SKM-1 (cell line): ENCODE results near the gene RDH11.
"Not testable (repeated sequence)": the region's sequence is repeated elsewhere in the genome, so short reads cannot be mapped to it uniquely, and the experiment has no call there.

Source experiments
- DNase-seq: peaks from one replicate; lab custom pipeline; 2025; ENCODE audit not compliant: unreplicated experiment; lab: John Stamatoyannopoulos, UW

RDH11 gene, protein sequence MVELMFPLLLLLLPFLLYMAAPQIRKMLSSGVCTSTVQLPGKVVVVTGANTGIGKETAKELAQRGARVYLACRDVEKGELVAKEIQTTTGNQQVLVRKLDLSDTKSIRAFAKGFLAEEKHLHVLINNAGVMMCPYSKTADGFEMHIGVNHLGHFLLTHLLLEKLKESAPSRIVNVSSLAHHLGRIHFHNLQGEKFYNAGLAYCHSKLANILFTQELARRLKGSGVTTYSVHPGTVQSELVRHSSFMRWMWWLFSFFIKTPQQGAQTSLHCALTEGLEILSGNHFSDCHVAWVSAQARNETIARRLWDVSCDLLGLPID

GRCh38 chr14:67695394-67695949 lies at the start of gene RDH11:
Gene RDH11, minus strand, starts transcription at chr14:67695764. Its CDS starts 61 bp downstream, at chr14:67695703.
- peak; percentile 33 for DNase-seq

- DNase-seq, result no peak
Measured at GRCh38 chr14:67744046-67744445, 48.5 kb upstream of the RDH11 start.

GRCh38 chr14:67738740-67739504 lies 43.4 kb upstream of the RDH11 start:
- DNase-seq, result no peak

DNA sequence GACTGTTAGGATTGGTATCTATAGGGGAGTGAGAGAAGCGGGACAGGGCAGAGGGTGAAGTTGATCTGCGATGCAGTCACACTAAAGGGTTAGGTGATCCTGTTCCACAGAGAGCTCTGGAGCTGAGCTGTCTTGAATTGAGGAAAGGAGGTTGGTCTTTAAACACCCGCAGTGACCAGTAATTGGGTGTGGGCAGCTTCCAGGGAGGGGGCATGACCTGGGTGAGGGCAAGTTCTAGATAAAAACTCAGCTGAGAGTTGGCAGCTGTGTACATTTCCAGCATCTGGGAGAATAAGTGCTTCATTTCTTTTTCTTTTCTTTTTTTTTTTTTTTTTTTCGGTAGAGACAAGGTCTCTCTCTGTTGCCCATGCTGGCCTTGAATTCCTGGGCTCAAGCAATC lies 41.2 kb upstream of the RDH11 start:
- DNase-seq, result no peak

GRCh38 chr14:67735336-67736147 lies 40.0 kb upstream of the RDH11 start:
- DNase-seq, result no peak

- DNase-seq, result no peak
Measured at GRCh38 chr14:67734675-67735074, 39.1 kb upstream of the RDH11 start.

GRCh38 chr14:67733616-67734015 lies 38.1 kb upstream of the RDH11 start:
- no peak for DNase-seq

DNA sequence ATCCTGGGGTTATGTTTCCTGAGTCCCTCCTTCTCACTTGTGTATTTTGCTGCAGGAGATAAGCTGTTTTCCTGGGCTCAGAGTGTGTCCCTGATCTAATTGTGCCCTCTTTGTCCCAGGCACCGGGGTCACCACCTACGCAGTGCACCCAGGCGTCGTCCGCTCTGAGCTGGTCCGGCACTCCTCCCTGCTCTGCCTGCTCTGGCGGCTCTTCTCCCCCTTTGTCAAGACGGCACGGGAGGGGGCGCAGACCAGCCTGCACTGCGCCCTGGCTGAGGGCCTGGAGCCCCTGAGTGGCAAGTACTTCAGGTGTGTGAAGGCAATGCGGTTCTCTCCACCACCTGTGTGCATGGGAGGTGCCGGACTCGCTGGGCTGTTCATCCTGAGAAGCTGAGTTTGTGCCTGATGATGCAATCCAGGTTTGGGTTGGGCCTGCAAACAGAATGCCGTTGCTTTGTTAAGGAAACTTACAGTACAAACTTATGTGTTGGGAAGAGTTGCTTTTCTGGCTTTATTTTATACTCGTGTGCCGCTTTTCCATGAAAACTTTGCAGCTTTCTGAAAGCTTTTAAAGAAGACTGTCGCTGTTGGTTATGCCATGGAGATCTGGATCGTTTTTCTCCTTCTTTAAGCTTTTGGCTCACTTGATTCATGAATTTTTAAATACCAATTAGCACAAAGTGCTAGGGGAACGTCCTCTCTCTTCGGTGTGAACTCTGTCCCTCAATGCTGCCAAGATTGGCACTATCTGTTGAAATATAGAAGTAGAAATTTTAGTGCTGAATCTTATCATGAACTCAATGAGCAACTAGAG lies 33.7 kb upstream of the RDH11 start:
- no peak for DNase-seq

DNA sequence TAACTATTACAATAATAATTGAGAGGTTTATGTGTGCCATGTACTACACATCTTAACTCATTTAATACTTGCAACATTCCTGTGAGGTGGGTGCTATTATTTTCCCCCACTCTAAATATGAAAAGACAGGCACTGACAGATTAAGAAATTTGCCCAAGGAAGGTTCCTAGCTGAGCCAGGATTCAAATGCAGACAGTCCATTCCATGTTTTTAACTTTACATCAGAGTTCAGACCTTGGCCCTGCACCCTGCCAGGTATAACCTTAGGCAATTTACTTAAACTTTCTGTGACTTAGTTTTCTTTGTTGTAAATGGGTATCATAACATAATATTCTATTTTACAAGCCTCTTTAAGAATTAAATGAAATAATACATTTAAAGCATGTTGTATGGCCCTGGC lies 32.7 kb upstream of the RDH11 start:
- DNase-seq, result no peak

DNA sequence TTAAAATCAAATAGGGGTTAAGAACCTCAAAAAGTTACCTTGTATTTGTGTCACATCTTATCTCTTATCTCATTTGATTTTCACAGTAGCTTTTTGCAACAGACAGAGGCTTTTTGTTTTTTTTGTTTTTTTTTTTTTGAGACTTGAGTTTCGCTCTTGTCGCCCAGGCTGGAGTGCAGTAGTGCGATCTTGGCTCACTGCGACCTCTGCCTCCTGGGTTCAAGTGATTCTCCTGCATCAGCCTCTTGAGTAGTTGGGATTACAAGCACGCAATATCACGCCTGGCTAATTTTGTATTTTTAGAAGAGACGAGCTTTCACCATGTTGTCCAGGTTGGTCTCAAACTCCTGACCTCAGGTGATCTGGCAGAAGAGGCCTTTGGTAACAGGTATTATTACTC lies 31.8 kb upstream of the RDH11 start:
- DNase-seq, result no peak

GRCh38 chr14:67725171-67725570 lies 29.6 kb upstream of the RDH11 start:
- DNase-seq, result no peak

DNA sequence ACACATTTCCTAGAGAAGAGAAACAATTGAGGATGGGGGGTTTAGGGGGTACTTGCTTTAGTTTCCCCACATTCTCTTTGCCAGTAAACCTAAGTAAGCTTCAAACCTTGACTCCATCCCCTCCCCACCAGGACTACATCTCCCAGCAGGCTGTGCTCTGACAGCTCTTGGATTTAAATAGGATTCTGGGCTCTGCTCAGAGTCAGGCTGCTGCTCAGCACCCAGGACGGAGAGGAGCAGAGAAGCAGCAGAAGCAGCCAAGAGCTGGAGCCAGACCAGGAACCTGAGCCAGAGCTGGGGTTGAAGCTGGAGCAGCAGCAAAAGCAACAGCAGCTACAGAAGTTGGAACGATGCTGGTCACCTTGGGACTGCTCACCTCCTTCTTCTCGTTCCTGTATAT lies 26.7 kb upstream of the RDH11 start:
- DNase-seq, result no peak

DNA sequence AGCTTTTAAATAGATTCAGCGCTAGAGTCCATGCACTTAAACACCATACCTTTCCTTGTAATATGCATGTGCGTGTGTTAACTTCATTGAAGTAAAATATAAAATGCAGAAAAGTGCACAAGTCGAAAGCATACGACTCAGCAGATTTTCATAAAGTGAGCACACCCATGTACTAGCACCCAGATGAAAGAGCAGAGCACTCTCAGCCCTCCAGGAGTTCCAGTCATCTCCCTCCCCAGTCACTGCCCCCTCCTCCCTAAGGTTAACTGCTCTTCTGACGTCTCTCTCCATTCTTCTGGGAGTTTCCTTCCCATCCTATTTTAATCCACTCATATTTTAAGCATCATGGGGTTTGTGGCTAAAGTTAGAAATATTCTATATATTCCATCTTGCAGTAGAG lies 26.3 kb upstream of the RDH11 start:
- DNase-seq, result no peak

DNA sequence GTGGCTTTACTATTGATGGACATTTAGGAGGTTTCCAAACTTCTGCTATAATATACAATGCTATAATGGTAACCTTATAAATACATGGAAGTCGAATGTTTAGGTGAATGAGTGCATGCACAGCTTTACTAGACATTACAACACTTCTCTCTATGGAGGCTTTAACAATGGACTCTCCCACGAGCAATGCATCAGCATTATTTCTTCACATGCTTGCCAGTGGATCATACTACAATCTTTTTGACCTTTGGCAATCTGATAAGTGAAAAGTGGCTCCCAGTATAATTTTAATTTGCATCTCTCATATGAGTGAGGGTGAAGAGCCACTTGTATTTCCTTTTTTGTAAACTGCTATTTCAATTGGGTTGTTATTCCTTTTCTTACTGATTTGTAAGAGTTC lies 24.3 kb upstream of the RDH11 start:
- DNase-seq, result no peak

DNA sequence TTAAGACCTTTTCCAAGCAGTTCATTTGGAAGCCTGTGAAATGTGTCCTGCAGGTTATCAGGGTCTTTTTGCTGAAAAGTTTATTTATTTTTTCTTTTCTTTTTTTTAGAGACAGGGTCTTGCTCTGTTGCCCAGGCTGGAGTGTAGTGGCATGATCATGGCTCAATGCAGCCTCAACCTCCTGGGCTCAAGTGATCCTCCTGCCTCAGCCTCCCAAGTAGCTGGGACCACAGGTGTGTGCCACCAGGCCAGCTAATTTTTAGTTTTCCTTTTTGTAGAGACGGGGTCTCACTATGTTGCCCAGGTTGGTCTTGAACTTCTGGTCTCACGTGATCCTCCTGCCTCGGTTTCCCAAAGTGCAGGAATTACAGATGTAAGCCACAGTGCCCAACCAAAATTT lies 23.8 kb upstream of the RDH11 start:
- DNase-seq, result not testable (repeated sequence)

DNA sequence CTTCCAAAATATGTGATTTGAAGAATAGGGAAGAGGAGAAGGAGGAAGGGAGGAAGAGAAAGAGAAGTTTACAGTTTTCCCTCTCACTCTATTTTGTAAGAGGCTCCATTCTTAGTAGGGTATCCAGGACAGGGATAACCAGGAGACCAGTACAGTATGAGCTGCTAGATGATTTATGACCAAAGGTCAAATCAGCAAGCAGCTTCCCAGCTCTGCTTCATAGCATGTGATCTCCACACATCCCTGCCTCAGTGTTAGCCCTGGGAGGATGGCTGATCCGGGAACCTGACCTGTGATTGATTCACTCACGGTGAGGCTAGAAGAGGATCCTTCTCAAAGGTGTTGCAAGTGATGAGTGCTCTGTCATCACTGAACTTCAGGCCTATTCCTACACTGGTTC lies 22.7 kb upstream of the RDH11 start:
- no peak for DNase-seq

- no peak for DNase-seq
Measured at GRCh38 chr14:67717048-67717447, 21.5 kb upstream of the RDH11 start.

GRCh38 chr14:67710209-67710608 lies 14.6 kb upstream of the RDH11 start:
- no peak for DNase-seq

DNA sequence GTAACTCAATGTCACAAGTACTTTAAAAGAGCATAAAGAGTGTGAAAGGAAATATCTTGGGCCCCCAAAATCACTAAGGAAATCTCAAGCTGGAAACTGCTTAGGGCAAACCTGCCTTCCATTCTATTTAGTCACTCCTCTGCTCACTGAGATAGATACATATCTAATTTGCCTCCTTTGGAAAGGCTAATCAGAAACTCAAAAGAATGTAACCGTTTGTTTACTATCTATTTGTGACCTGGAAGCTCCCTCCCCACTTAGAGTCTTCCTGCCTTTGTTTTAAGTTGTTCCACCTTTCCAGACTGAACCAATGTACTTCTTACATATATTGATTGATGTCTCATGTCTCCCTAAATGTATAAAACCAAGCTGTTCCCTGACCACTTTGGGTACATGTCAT lies 14.2 kb upstream of the RDH11 start:
- not testable (repeated sequence) for DNase-seq

DNA sequence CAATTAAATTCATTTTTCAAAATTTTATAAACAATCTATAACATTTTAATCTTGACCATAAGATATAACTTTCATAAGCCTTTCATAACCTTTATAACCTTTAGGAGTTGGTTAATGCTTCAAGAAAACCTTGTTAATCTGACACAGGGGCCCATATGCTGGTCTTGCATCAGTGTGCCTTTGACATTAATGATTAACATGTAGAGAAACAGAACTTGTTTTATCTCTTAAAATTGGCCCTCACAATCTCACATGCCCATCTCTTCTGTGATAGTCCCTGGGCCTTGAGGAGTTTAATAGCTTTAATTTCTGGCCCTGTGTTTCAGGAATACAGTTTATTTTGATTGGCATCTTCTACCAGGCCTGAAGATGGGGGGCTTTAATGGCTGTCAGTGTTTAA lies 13.8 kb upstream of the RDH11 start:
- DNase-seq, result not testable (repeated sequence)

GRCh38 chr14:67705211-67705610 lies 9.6 kb upstream of the RDH11 start:
- no peak for DNase-seq
